ENCODE measurements around the gene ZSWIM3. TPM values are rescaled to one million over a fixed set of nuclear protein-coding genes. Genes with fewer than 3 reads are reported as not detected.

Gene ZSWIM3
- total and polyA plus RNA-seq, 4 donors = 0.56 to 4.2 (median 2.3) TPM

GRCh38 chr20:45866454-45866853, 9.0 kb downstream of the ZSWIM3 start (continued):
- no peak for TF ChIP-seq REST (IDR thresholded peaks at IDR 0.05)

GRCh38 chr20:45867136-45867818, 9.9 kb downstream of the ZSWIM3 start:
- no peak overlapping the region for H3K4me3 ChIP-seq (ENCODE audit: low read depth in 1 of 3, low read length in 3 of 3)
- no peak for DNase-seq (ENCODE audit: low spot score)
- no peaks in the 10 kb centered on the region for H3K36me3 ChIP-seq (ENCODE audit: control insufficient read depth in 4 of 4, insufficient read depth in 3 of 4, low read depth in 1 of 4, low read length in 3 of 4)
- H3K9ac ChIP-seq (ENCODE audit: low read depth in 1 of 2, low read length in 2 of 2) = no peak overlapping the region
- no peaks in the 10 kb centered on the region for H3K27me3 ChIP-seq (ENCODE audit: control insufficient read depth in 4 of 4, insufficient read depth in 4 of 4, low read length in 3 of 4)
- no peaks in the 10 kb centered on the region for H3K9me3 ChIP-seq (ENCODE audit: control insufficient read depth in 4 of 4, low read length in 3 of 4)
- TF ChIP-seq GABPA (IDR thresholded peaks at IDR 0.05 in 1 of 2, conservative IDR thresholded peaks at IDR 0.05 in 1 of 2) (no peak), JUND (IDR thresholded peaks at IDR 0.05) (no peak), EGR1 (IDR thresholded peaks at IDR 0.05; ENCODE audit: low read depth in 2 of 2) (no peak), RAD21 (IDR thresholded peaks at IDR 0.05) (no peak), YY1 (IDR thresholded peaks at IDR 0.05) (no peak), REST (IDR thresholded peaks at IDR 0.05) (no peak), NR2F2 (IDR thresholded peaks at IDR 0.05) (no peak), ZBTB33 (IDR thresholded peaks at IDR 0.05) (no peak), SP1 (IDR thresholded peaks at IDR 0.05) (no peak), ATF3 (IDR thresholded peaks at IDR 0.05) (no peak), TAF1 (conservative IDR thresholded peaks at IDR 0.05) (no peak), FOXA2 (IDR thresholded peaks at IDR 0.05) (no peak), FOXA1 (IDR thresholded peaks at IDR 0.05) (no peak), RXRA (IDR thresholded peaks at IDR 0.05) (no peak), HNF4G (IDR thresholded peaks at IDR 0.05) (no peak), CTCF (IDR thresholded peaks at IDR 0.05; ENCODE audit: low read depth, low read length, missing input control) (no peak), HNF4A (conservative IDR thresholded peaks at IDR 0.05) (no peak), MAX (IDR thresholded peaks at IDR 0.05) (no peak)
- H3K27ac ChIP-seq (ENCODE audit: low read depth in 1 of 2, low read length in 2 of 2) = no peak overlapping the region
- 77% methylated on average over 6 of the region's 6 CpGs for WGBS
- peaks cover 0 to 4% (median 0%) of the 10 kb centered on the region in 4 donors for H3K4me1 ChIP-seq (ENCODE audit: control insufficient read depth in 4 of 4, insufficient read depth in 4 of 4, low read length in 3 of 4)

All from liver (tissue), 9 donors.